GM19467 (cell line): ENCODE data around the gene FGF14.

Experiments used
- ATAC-seq: cut with Tn5 transposase; IDR thresholded peaks from one replicate; pipeline ENCODE4 v1.9.1; 2021; ENCODE audit warnings: mild to moderate bottlenecking, moderate library complexity; ENCODE audit not compliant: unreplicated experiment

FGF14 gene

GRCh38 chr13:102260256-102260655, 141.6 kb downstream of the FGF14 start:
- no peak for ATAC-seq

- no peak for ATAC-seq
These were observed 146.4 kb downstream of the FGF14 start for GRCh38 chr13:102255409-102255808.

GRCh38 chr13:102251817-102252216, 150.0 kb downstream of the FGF14 start:
- ATAC-seq = no peak

GRCh38 chr13:102250448-102250847, 151.4 kb downstream of the FGF14 start:
- no peak for ATAC-seq

- no peak for ATAC-seq
These were observed 157.1 kb downstream of the FGF14 start for GRCh38 chr13:102244607-102245227.

GRCh38 chr13:102240110-102240509, 161.7 kb downstream of the FGF14 start:
- ATAC-seq = no peak

GRCh38 chr13:102237230-102237629, 164.6 kb downstream of the FGF14 start:
- no peak for ATAC-seq

- no peak for ATAC-seq
These were observed 165.0 kb downstream of the FGF14 start for GRCh38 chr13:102236830-102237229.

- ATAC-seq = no peak
These were observed 165.5 kb downstream of the FGF14 start for GRCh38 chr13:102236341-102236740.

GRCh38 chr13:102235689-102236088, 166.2 kb downstream of the FGF14 start:
- ATAC-seq = no peak

- no peak for ATAC-seq
These were observed 167.2 kb downstream of the FGF14 start for GRCh38 chr13:102234618-102235017.

GRCh38 chr13:102233566-102234208, 168.2 kb downstream of the FGF14 start:
- no peak for ATAC-seq

- ATAC-seq = no peak
These were observed 170.4 kb downstream of the FGF14 start for GRCh38 chr13:102231479-102231878.

- ATAC-seq = no peak
These were observed 174.1 kb downstream of the FGF14 start for GRCh38 chr13:102227741-102228140.

- ATAC-seq = no peak
These were observed 175.3 kb downstream of the FGF14 start for GRCh38 chr13:102226591-102226990.

- no peak for ATAC-seq
These were observed 176.0 kb downstream of the FGF14 start for GRCh38 chr13:102225892-102226291.

- no peak for ATAC-seq
These were observed 181.1 kb downstream of the FGF14 start for GRCh38 chr13:102220681-102221228.

GRCh38 chr13:102214956-102215355, 186.9 kb downstream of the FGF14 start:
- no peak for ATAC-seq

- ATAC-seq = no peak
These were observed 189.1 kb downstream of the FGF14 start for GRCh38 chr13:102212729-102213128.

GRCh38 chr13:102208347-102208746, 193.5 kb downstream of the FGF14 start:
- ATAC-seq = no peak

- no peak for ATAC-seq
These were observed 194.0 kb downstream of the FGF14 start for GRCh38 chr13:102207680-102208342.

GRCh38 chr13:102203718-102204117, 198.1 kb downstream of the FGF14 start:
- ATAC-seq = no peak
